ENCODE results near the gene PLSCR3.

PLSCR3 gene

GRCh38 chr17:7404737-7405349 is 10.5 kb upstream of the PLSCR3 start:
- TF ChIP-seq CTCF (IDR thresholded peaks at IDR 0.05; ENCODE audit: low read depth, low read length): no peak
- no peak for DNase-seq (ENCODE audit: extremely low read depth, low read depth)

- no peak; the same call in 1 of the 2 replicates for TF ChIP-seq CTCF (IDR thresholded peaks at IDR 0.05; ENCODE audit: low read depth, low read length)
- DNase-seq (ENCODE audit: extremely low read depth, low read depth): peak; percentile 99
Measured at GRCh38 chr17:7403977-7404736, 9.8 kb upstream of the PLSCR3 start, which contains the start of gene TMEM256. Gene TMEM256 (minus strand): TSS chr17:7404097. CDS start chr17:7404084, 13 bp downstream.

- no peak for DNase-seq (ENCODE audit: extremely low read depth, low read depth)
- TF ChIP-seq CTCF (IDR thresholded peaks at IDR 0.05; ENCODE audit: low read depth, low read length): no peak
Measured at GRCh38 chr17:7403727-7403976, 9.3 kb upstream of the PLSCR3 start.

GRCh38 chr17:7403043-7403726 is 8.9 kb upstream of the PLSCR3 start:
- TF ChIP-seq CTCF (IDR thresholded peaks at IDR 0.05; ENCODE audit: low read depth, low read length): no peak
- no peak for DNase-seq (ENCODE audit: extremely low read depth, low read depth)

- DNase-seq (ENCODE audit: extremely low read depth, low read depth): no peak
- TF ChIP-seq CTCF (IDR thresholded peaks at IDR 0.05; ENCODE audit: low read depth, low read length): no peak
Measured at GRCh38 chr17:7398612-7399011, 4.3 kb upstream of the PLSCR3 start.

GRCh38 chr17:7396147-7396546 is 1.8 kb upstream of the PLSCR3 start:
- no peak for DNase-seq (ENCODE audit: extremely low read depth, low read depth)
- no peak for TF ChIP-seq CTCF (IDR thresholded peaks at IDR 0.05; ENCODE audit: low read depth, low read length)
